Kidney (tissue), 14 donors: ENCODE measurements around the gene CDH12. TPM values are rescaled to one million over a fixed set of nuclear protein-coding genes. Genes with fewer than 3 reads are reported as not detected.
"Not testable (repeated sequence)": the region's sequence is repeated elsewhere in the genome, so short reads cannot be mapped to it uniquely, and the experiment has no call there.

Experiments
- DNase-seq, 5 donors: peaks; one replicate each; pipeline ENCODE4 v3.0.0-alpha.2; 2013 to 2020
- FAIRE-seq: peaks from 2 replicates; lab custom pipeline; 2012; peaks lifted over from hg19 to GRCh38; lab: Jason Lieb, UNC
- H3K27ac ChIP-seq, 2 donors: one replicate each; pipeline ENCODE4 v1.7.0; 2013; ENCODE audit warnings: low read depth in 2 of 2, low read length in 2 of 2, inconsistent platforms in 1 of 2
- H3K27me3 ChIP-seq: one replicate; pipeline ENCODE4 v1.7.1; 2013; ENCODE audit warnings: low read length, inconsistent platforms; ENCODE audit not compliant: control insufficient read depth, insufficient read depth
- H3K36me3 ChIP-seq, 3 donors: one replicate each; pipeline versions ENCODE4 v1.7.0 to v1.7.1; 2013; ENCODE audit warnings: low read length in 3 of 3, control low read depth in 1 of 3, inconsistent platforms in 1 of 3; ENCODE audit not compliant: insufficient read depth in 3 of 3, control insufficient read depth in 2 of 3
- H3K4me1 ChIP-seq, 3 donors: one replicate each; pipeline versions ENCODE4 v1.7.0 to v1.7.1; 2013; ENCODE audit warnings: low read length in 3 of 3, inconsistent platforms in 1 of 3, low read depth in 1 of 3; ENCODE audit not compliant: control insufficient read depth in 2 of 3, insufficient read depth in 2 of 3
- H3K4me3 ChIP-seq, 3 donors: one replicate each; pipeline versions ENCODE4 v1.7.0 to v1.8.1; 2013; ENCODE audit warnings: low read length in 3 of 3, control low read depth in 1 of 3, inconsistent platforms in 1 of 3
- H3K9ac ChIP-seq, 3 donors: one replicate each; pipeline versions ENCODE4 v1.7.0 to v1.7.1; 2013; ENCODE audit warnings: low read length in 3 of 3, control low read depth in 1 of 3, inconsistent platforms in 1 of 3
- H3K9me3 ChIP-seq, 3 donors: one replicate each; pipeline versions ENCODE4 v1.7.0 to v1.7.1; 2013; ENCODE audit warnings: low read length in 3 of 3, control low read depth in 1 of 3, inconsistent platforms in 1 of 3; ENCODE audit not compliant: control insufficient read depth in 2 of 3, insufficient read depth in 1 of 3
- CTCF ChIP-seq: IDR thresholded peaks from 3 replicates; pipeline ENCODE4 v1.5.1; 2012; ENCODE audit warnings: mild to moderate bottlenecking, moderate library complexity, borderline replicate concordance; ENCODE audit not compliant: insufficient read depth; ENCODE audit errors: extremely low read depth
- intact Hi-C: fragments of 100-400 bp; cut with DNase I; formaldehyde crosslinking; loops from one replicate; pipeline ENCODE4 v1.11.1; 2022
- polyA plus RNA-seq: library from polyadenylated mRNA; stranded (reverse); fragments of 350-450 nt; fragmentation: Illumina TruSeq; extraction: RNeasy Lipid Tissue Mini Kit (QIAGEN cat#74804); gene quantifications from one replicate; pipeline ENCODE4 v1.2.3, GENCODE V29; 2014; ENCODE audit warnings: low read depth, low replicate concordance; ENCODE audit not compliant: insufficient read depth
- total RNA-seq: library from RNA; stranded (reverse); fragmentation: NEBNext Ultra II Directional; extraction: Animal tissue kit (Norgen Biotek cat#: 25700); gene quantifications from one replicate; pipeline ENCODE4 v1.2.1, GENCODE V29; 2021
- donor health status: control.
- donor health status: control.
- donor health status: control.
- donor health status: control.
- donor health status: control.
- donor health status: DM: yes; HTN: yes; CAD: no.
- donor health status: Normal renal cell carcinoma (clear cell type).

Gene CDH12
- total and polyA plus RNA-seq, 2 donors from 2014 or later: 0.17 TPM; not detected in 1

GRCh38 chr5:22140418-22140817, 712.7 kb downstream of the CDH12 start:
- intact Hi-C loops, FAIRE-seq, DNase-seq, H3K4me1 ChIP-seq, H3K9me3 ChIP-seq, H3K4me3 ChIP-seq, H3K27me3 ChIP-seq, H3K9ac ChIP-seq, H3K27ac ChIP-seq, H3K36me3 ChIP-seq: not testable (repeated sequence)

- FAIRE-seq, H3K4me3 ChIP-seq, H3K9me3 ChIP-seq, H3K4me1 ChIP-seq, H3K36me3 ChIP-seq, H3K9ac ChIP-seq, intact Hi-C loops, DNase-seq, H3K27me3 ChIP-seq, H3K27ac ChIP-seq: not testable (repeated sequence)
These were observed 713.4 kb downstream of the CDH12 start for GRCh38 chr5:22139662-22140300.

GRCh38 chr5:22111320-22111719, 741.8 kb downstream of the CDH12 start:
- Histone ChIP-seq H3K27me3 (no peaks in the 10 kb centered on the region), H3K4me3 (no peak overlapping the region), H3K9ac (no peak overlapping the region), H3K36me3 (no peaks in the 10 kb centered on the region), H3K9me3 (no peaks in the 10 kb centered on the region), H3K27ac (no peak overlapping the region), H3K4me1 (no peaks in the 10 kb centered on the region)
- TF ChIP-seq CTCF: no peak
- intact Hi-C loops: no loop called here
- DNase-seq (no peak), FAIRE-seq (no peak)

GRCh38 chr5:22109315-22109714, 743.8 kb downstream of the CDH12 start:
- Histone ChIP-seq H3K27me3 (no peaks in the 10 kb centered on the region), H3K4me1 (no peaks in the 10 kb centered on the region), H3K36me3 (no peaks in the 10 kb centered on the region), H3K9ac (no peak overlapping the region), H3K27ac (no peak overlapping the region), H3K9me3 (no peaks in the 10 kb centered on the region), H3K4me3 (no peak overlapping the region)
- intact Hi-C loops: no loop called here
- no peak for TF ChIP-seq CTCF
- no peak for DNase-seq
- no peak for FAIRE-seq
